Thyroid gland (tissue), 4 donors: ENCODE results near the gene CPTP. TPM values are rescaled to one million over a fixed set of nuclear protein-coding genes. Genes with fewer than 3 reads are reported as not detected.

Experiments
- DNase-seq, 2 donors: peaks; one replicate each; pipeline ENCODE4 v3.0.0-alpha.2; 2019
- H3K27ac ChIP-seq, 3 donors: fragments of 200-600 bp; sonication (generic); 1 replicate in 2 of 3; 2 replicates in 1 of 3; pipeline ENCODE4 v1.5.1; 2016 to 2019; ENCODE audit warnings: mild to moderate bottlenecking in 1 of 3, moderate library complexity in 1 of 3
- H3K27me3 ChIP-seq: fragments of 200-600 bp; sonication (generic); one replicate; pipeline ENCODE4 v1.5.1; 2019
- H3K36me3 ChIP-seq, 2 donors: fragments of 200-600 bp; sonication (generic); one replicate each; pipeline ENCODE4 v1.5.1; 2016 to 2019
- H3K4me1 ChIP-seq, 2 donors: fragments of 200-600 bp; sonication (generic); one replicate each; pipeline ENCODE4 v1.5.1; 2017 to 2019
- H3K4me3 ChIP-seq, 3 donors: fragments of 200-600 bp; sonication (generic); replicated peaks in 1 of 3; 1 replicate in 2 of 3; 2 replicates in 1 of 3; pipeline ENCODE4 v1.5.1; 2016; ENCODE audit warnings: mild to moderate bottlenecking in 1 of 3
- H3K9me3 ChIP-seq: fragments of 200-600 bp; sonication (generic); one replicate; pipeline ENCODE4 v1.5.1; 2017
- CTCF ChIP-seq, 6 experiments: fragments of 200-600 bp in 3 of 6; fragments of 450-650 bp in 3 of 6; sonication (generic) in 3 of 6; IDR thresholded peaks; one replicate each; pipeline ENCODE4 v1.5.1; 2016 to 2019; ENCODE audit warnings: antibody characterized with exemption in 6 of 6, mild to moderate bottlenecking in 2 of 6, inconsistent platforms in 1 of 6, moderate library complexity in 1 of 6
- POLR2A ChIP-seq, 2 donors: fragments of 450-650 bp; IDR thresholded peaks; one replicate each; pipeline ENCODE4 v1.6.1; 2017; ENCODE audit warnings: antibody characterized with exemption in 2 of 2, mild to moderate bottlenecking in 2 of 2, moderate library complexity in 1 of 2
- WGBS, 2 donors: methylation state at CpG; one replicate each; pipeline ENCODE4 v1.1.5; 2017; 5-methylcytosine and 5-hydroxymethylcytosine counted together
- intact Hi-C: fragments of 100-400 bp; cut with DNase I; formaldehyde crosslinking; loops from one replicate; pipeline ENCODE4 v1.15.1; 2023
- total RNA-seq, 4 donors: library from RNA; depleted of rRNA; stranded (reverse); fragments of >200 nt; gene quantifications; one replicate each; pipeline ENCODE4 v1.2.3, GENCODE V29; 2016

The CPTP gene
- total RNA-seq, 4 donors from 2014 or later, result 16.7 to 37.3 (median 24.3) TPM

GRCh38 chr1:1329304-1330210 is 5.0 kb downstream of the CPTP start:
- no peak for TF ChIP-seq CTCF (IDR thresholded peaks at IDR 0.05)
- TF ChIP-seq POLR2A (IDR thresholded peaks at IDR 0.05), result no peak
- no peak overlapping the region for H3K27ac ChIP-seq
- WGBS, 2 donors, result 91 to 92% methylated on average over 43 to 58 of the region's 58 CpGs
- peaks cover 6 to 12% of the 10 kb centered on the region in 2 donors for H3K36me3 ChIP-seq
- no peak for DNase-seq
- no peaks in the 10 kb centered on the region for H3K9me3 ChIP-seq
- no peak overlapping the region for H3K4me3 ChIP-seq
- H3K4me1 ChIP-seq, result peaks cover 12 to 24% of the 10 kb centered on the region in 2 donors
- no peaks in the 10 kb centered on the region for H3K27me3 ChIP-seq
- intact Hi-C loops, result loop anchor here (10.0 kb wide), 1 partner anchor 55 kb away; the partner anchor contains the start of gene UBE2J2

GRCh38 chr1:1330366-1331067 is 5.9 kb downstream of the CPTP start:
- 67 to 77% methylated on average over 8 to 10 of the region's 15 CpGs for WGBS, 2 donors
- Histone ChIP-seq H3K27me3 (no peaks in the 10 kb centered on the region), H3K4me1 (peaks cover 5 to 19% of the 10 kb centered on the region in 2 donors), H3K9me3 (no peaks in the 10 kb centered on the region), H3K27ac (no peak overlapping the region), H3K4me3 (no peak overlapping the region), H3K36me3 (peaks cover 6 to 12% of the 10 kb centered on the region in 2 donors)
- TF ChIP-seq CTCF (IDR thresholded peaks at IDR 0.05) (no peak), POLR2A (IDR thresholded peaks at IDR 0.05) (no peak)
- intact Hi-C loops, result no loop called here
- no peak for DNase-seq

GRCh38 chr1:1331068-1331965 is 6.7 kb downstream of the CPTP start, which contains the start of gene TAS1R3:
TAS1R3 (plus strand) TSS chr1:1331280; CDS start chr1:1331346, 66 bp downstream.
- H3K4me1 ChIP-seq, result peaks cover 0 to 11% of the 10 kb centered on the region in 2 donors
- no peaks in the 10 kb centered on the region for H3K27me3 ChIP-seq
- H3K9me3 ChIP-seq, result no peaks in the 10 kb centered on the region
- DNase-seq, result no peak
- H3K4me3 ChIP-seq, result no peak within 1 kb of the TSS
- WGBS, 2 donors, result 72 to 73% methylated on average over 11 to 27 of the region's 41 CpGs
- no peak within 1 kb of the TSS for H3K27ac ChIP-seq
- H3K36me3 ChIP-seq, result peaks cover 6 to 15% of the 10 kb centered on the region in 2 donors
- intact Hi-C loops, result no loop called here
- TF ChIP-seq POLR2A (IDR thresholded peaks at IDR 0.05) (no peak), CTCF (IDR thresholded peaks at IDR 0.05) (no peak)

GRCh38 chr1:1332031-1332755 is 7.6 kb downstream of the CPTP start:
- WGBS, 2 donors, result 89 to 90% methylated on average over 9 to 16 of the region's 57 CpGs
- intact Hi-C loops, result no loop called here
- H3K4me1 ChIP-seq, result peaks cover 0 to 8% of the 10 kb centered on the region in 2 donors
- TF ChIP-seq POLR2A (IDR thresholded peaks at IDR 0.05) (no peak), CTCF (IDR thresholded peaks at IDR 0.05) (no peak)
- DNase-seq, result no peak
- peaks cover 6 to 16% of the 10 kb centered on the region in 2 donors for H3K36me3 ChIP-seq
- no peak overlapping the region for H3K4me3 ChIP-seq
- no peaks in the 10 kb centered on the region for H3K27me3 ChIP-seq
- H3K9me3 ChIP-seq, result no peaks in the 10 kb centered on the region
- no peak overlapping the region for H3K27ac ChIP-seq
